HepG2 (cell line): Measurements from ENCODE around the gene TULP3. TPM values are rescaled to one million over a fixed set of nuclear protein-coding genes. Genes with fewer than 3 reads are reported as not detected.

ENCODE experiments used
- CREB1 ChIP-seq, 2 experiments: fragments of 450-650 bp in 1 of 2; IDR thresholded peaks; 2 replicates each; pipeline ENCODE4 v1.6.1; 2016 to 2017; ENCODE audit warnings: control low read depth in 1 of 2, mild to moderate bottlenecking in 1 of 2, missing compliant biosample characterization in 1 of 2, missing genetic modification characterization in 1 of 2
- HBP1 ChIP-seq: IDR thresholded peaks from 2 replicates; pipeline ENCODE4 v1.6.1; 2016; ENCODE audit warnings: low read depth, control low read depth
- HMG20B ChIP-seq: conservative IDR thresholded peaks from 2 replicates; pipeline ENCODE4 v1.6.1; 2016; ENCODE audit warnings: missing genetic modification reagents, missing compliant biosample characterization
- KDM3A ChIP-seq: IDR thresholded peaks from 2 replicates; pipeline ENCODE4 v1.6.1; 2018; ENCODE audit warnings: low read depth, missing compliant biosample characterization
- KLF16 ChIP-seq, 2 experiments: sonication (generic) in 1 of 2; formaldehyde crosslinking in 1 of 2; IDR thresholded peaks; 2 replicates each; pipeline versions ENCODE4 v1.6.1 to v1.8.0; 2016 to 2023; ENCODE audit warnings: missing genetic modification reagents in 2 of 2, missing compliant biosample characterization in 1 of 2
- KMT2A ChIP-seq: sonication (generic); formaldehyde crosslinking; IDR thresholded peaks from 2 replicates; pipeline ENCODE4 v1.4.0; 2020; ENCODE audit warnings: missing genetic modification reagents
- MXD3 ChIP-seq: IDR thresholded peaks from 2 replicates; pipeline ENCODE4 v1.6.1; 2016; ENCODE audit warnings: mild to moderate bottlenecking, missing biosample characterization, missing genetic modification reagents
- MYPOP ChIP-seq: sonication (generic); formaldehyde crosslinking; IDR thresholded peaks from 2 replicates; pipeline ENCODE4 v1.8.1; 2023; ENCODE audit warnings: mild to moderate bottlenecking, moderate library complexity, missing genetic modification reagents
- NAIF1 ChIP-seq: sonication (generic); formaldehyde crosslinking; IDR thresholded peaks from 2 replicates; pipeline ENCODE4 v1.5.0; 2020; ENCODE audit warnings: mild to moderate bottlenecking, missing genetic modification reagents, borderline replicate concordance
- NFATC3 ChIP-seq: sonication (generic); formaldehyde crosslinking; IDR thresholded peaks from 2 replicates; pipeline ENCODE4 v1.5.1; 2020; ENCODE audit warnings: mild to moderate bottlenecking, missing genetic modification reagents
- PAF1 ChIP-seq: IDR thresholded peaks from 2 replicates; pipeline ENCODE4 v1.6.1; 2016; ENCODE audit warnings: missing genetic modification reagents, missing compliant biosample characterization
- SRSF9 ChIP-seq: fragments of 200-400 bp; formaldehyde crosslinking; IDR thresholded peaks from 2 replicates; pipeline ENCODE4 v1.6.1; 2018; ENCODE audit warnings: borderline replicate concordance, mild to moderate bottlenecking, low read depth, low read length; ENCODE audit not compliant: insufficient read depth, poor library complexity, severe bottlenecking
- TEAD2 ChIP-seq: sonication (generic); formaldehyde crosslinking; IDR thresholded peaks from 2 replicates; pipeline ENCODE4 v1.9.0; 2021; ENCODE audit warnings: missing genetic modification reagents
- ZC3H13 ChIP-seq: sonication (generic); formaldehyde crosslinking; IDR thresholded peaks from 2 replicates; pipeline ENCODE4 v1.8.1; 2023; ENCODE audit warnings: mild to moderate bottlenecking, missing genetic modification reagents, moderate library complexity
- ZGPAT ChIP-seq: IDR thresholded peaks from 2 replicates; pipeline ENCODE4 v1.6.1; 2016; ENCODE audit warnings: mild to moderate bottlenecking
- ZIK1 ChIP-seq: sonication (generic); formaldehyde crosslinking; IDR thresholded peaks from 2 replicates; pipeline ENCODE4 v1.5.0; 2020; ENCODE audit warnings: mild to moderate bottlenecking, low read depth, missing genetic modification reagents, borderline replicate concordance
- ZMYM2 ChIP-seq: sonication (generic); formaldehyde crosslinking; IDR thresholded peaks from 2 replicates; pipeline ENCODE4 v1.8.0; 2022; ENCODE audit warnings: mild to moderate bottlenecking, missing genetic modification reagents
- ZNF232 ChIP-seq: sonication (generic); formaldehyde crosslinking; IDR thresholded peaks from 2 replicates; pipeline ENCODE4 v1.4.0; 2020; ENCODE audit warnings: missing genetic modification reagents, borderline replicate concordance
- ZNF281 ChIP-seq: sonication (generic); formaldehyde crosslinking; IDR thresholded peaks from 2 replicates; pipeline ENCODE4 v1.4.0; 2020; ENCODE audit warnings: missing genetic modification reagents, borderline replicate concordance
- ZNF33A ChIP-seq: sonication (generic); formaldehyde crosslinking; IDR thresholded peaks from 2 replicates; pipeline ENCODE4 v1.5.1; 2020; ENCODE audit warnings: missing genetic modification reagents, mild to moderate bottlenecking, moderate library complexity, borderline replicate concordance
- ZNF780A ChIP-seq: sonication (generic); formaldehyde crosslinking; IDR thresholded peaks from 2 replicates; pipeline ENCODE4 v1.8.0; 2022; ENCODE audit warnings: mild to moderate bottlenecking, missing genetic modification reagents, moderate library complexity
- polyA plus RNA-seq, 8 experiments: library from polyadenylated mRNA; depleted of rRNA in 3 of 8; stranded (reverse) in 7 of 8; unstranded in 1 of 8; fragments of >200 nt; fragmentation: Illumina TruSeq in 4 of 8; extraction: Trizol in 4 of 8; gene quantifications; 2 replicates each; pipeline versions ENCODE4 v1.2.1 to v1.2.3, GENCODE V29; 2011 to 2016; ENCODE audit warnings: low read depth in 4 of 8, missing spikeins in 1 of 8, mixed read lengths in 1 of 8; ENCODE audit not compliant: insufficient read depth in 1 of 8
- total RNA-seq, 5 experiments: library from RNA; depleted of rRNA; stranded (reverse); fragments of >200 nt; fragmentation: Illumina TruSeq; extraction: Trizol; gene quantifications; 2 replicates each; pipeline ENCODE4 v1.2.3, GENCODE V29; 2016; ENCODE audit warnings: low read depth in 1 of 5

Gene TULP3
- total and polyA plus RNA-seq, 2 of the 13 experiments (the other 11 are each of a cell fraction or from before 2014, with no cell fraction given) = 11.2 to 13.2 TPM

GRCh38 chr12:2877047-2877952, 13.4 kb upstream of the TULP3 start, which contains the start of the genes FOXM1 and RHNO1 (continued):
- TF ChIP-seq HMG20B (CRISPR knock-in tag) (no peak), CREB1 (IDR thresholded peaks at IDR 0.05) (no peak), CREB1 (CRISPR knock-in tag; IDR thresholded peaks at IDR 0.05) (no peak), SRSF9 (no peak), NFATC3 (CRISPR knock-in tag) (no peak), ZNF780A (no peak), ZGPAT (CRISPR knock-in tag) (0 out of 2 replicates have a peak, but pooled peaks have one; percentile 31), ZC3H13 (CRISPR knock-in tag) (peak; percentile 66; the same call in 1 of the 2 replicates), ZNF281 (CRISPR knock-in tag) (no peak; the same call in 1 of the 2 replicates), ZNF232 (CRISPR knock-in tag) (no peak), KMT2A (peak; percentile 54; the same call in 1 of the 2 replicates), ZNF33A (CRISPR knock-in tag) (no peak), NAIF1 (CRISPR knock-in tag) (no peak), HBP1 (CRISPR knock-in tag) (0 out of 2 replicates have a peak, but pooled peaks have one; percentile 23), KDM3A (CRISPR knock-in tag) (0 out of 2 replicates have a peak, but pooled peaks have one; percentile 24), MXD3 (CRISPR knock-in tag) (peak; percentile 75; the same call in 1 of the 2 replicates), ZIK1 (CRISPR knock-in tag) (no peak), TEAD2 (CRISPR knock-in tag) (no peak), MYPOP (CRISPR knock-in tag) (peak; percentile 65), ZMYM2 (no peak), KLF16 (CRISPR knock-in tag; IDR thresholded peaks at IDR 0.05) (0 out of 4 replicates have a peak, but pooled peaks of 1 of the 2 experiments have one; percentile 30), PAF1 (CRISPR knock-in tag) (no peak)
